Activated CD8-positive, alpha-beta memory T cell treated with anti-CD3 and anti-CD28 coated beads for 24 hours (primary cell): Measurements from ENCODE around the gene UGT1A8.
A peak's percentile ranks its signal among the peaks of the same experiment; 100 is the strongest.
"Not testable (repeated sequence)": the region's sequence is repeated elsewhere in the genome, so short reads cannot be mapped to it uniquely, and the experiment has no call there.

ENCODE experiments used
- DNase-seq: peaks from one replicate; pipeline ENCODE4 v3.0.0-alpha.2; 2020

UGT1A8 gene

DNA sequence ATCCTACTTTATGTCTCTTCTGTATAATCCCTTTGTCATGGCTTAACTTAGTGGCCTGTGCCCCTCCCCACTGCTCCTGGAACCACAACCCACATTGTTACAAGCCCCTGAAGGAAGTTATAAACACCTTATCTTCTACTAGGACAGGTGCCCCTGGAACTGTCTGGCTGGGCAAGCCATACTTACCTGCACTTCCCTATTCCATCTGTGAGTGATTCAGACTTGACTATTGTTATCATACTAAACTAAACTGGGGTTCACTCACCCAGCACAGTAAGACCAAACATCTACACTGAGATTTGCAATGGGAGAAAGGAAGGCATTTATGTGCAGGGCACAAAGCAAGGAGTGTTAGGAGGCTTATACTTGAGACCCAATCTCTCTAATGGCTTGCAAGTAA is 71.6 kb downstream of the UGT1A8 start:
- no peak for DNase-seq

DNA sequence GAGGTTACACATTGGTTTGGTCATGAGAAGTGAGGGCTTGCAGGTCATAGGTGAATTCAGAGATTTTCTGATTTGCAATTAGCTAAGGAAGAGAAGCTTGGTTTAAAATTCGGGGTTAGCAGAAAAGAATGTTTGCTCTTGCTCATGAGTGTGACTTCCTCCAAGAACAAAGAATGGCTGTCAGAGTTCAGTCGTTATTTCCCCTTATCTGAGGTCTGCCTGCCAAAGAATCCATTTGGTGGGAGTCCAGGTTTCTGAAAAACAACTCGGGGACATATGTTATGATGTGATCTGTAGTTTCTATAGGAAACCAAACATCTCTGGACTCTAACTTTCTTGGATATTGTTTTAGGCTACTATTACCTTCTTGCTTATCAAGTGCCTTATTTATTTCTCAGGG is 72.1 kb downstream of the UGT1A8 start:
- DNase-seq: no peak

DNA sequence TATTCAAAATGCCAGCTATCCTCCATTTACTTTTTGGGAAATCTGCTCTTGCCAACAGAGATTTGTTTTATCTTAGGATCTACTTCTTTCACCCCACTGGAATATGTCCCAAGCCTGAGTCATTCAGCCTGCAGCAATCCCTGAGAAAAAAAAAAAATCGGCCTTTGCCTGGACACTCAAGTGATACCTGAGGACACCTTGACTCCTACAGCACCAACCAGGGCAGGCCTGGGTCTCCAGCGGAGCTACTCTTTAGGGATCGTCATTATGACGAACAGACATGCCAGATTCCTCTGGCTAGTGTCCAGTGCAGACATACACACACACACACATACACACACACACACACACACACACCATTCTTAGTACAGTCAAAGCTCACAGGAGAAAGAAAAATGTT is 73.0 kb downstream of the UGT1A8 start:
- no peak for DNase-seq

DNA sequence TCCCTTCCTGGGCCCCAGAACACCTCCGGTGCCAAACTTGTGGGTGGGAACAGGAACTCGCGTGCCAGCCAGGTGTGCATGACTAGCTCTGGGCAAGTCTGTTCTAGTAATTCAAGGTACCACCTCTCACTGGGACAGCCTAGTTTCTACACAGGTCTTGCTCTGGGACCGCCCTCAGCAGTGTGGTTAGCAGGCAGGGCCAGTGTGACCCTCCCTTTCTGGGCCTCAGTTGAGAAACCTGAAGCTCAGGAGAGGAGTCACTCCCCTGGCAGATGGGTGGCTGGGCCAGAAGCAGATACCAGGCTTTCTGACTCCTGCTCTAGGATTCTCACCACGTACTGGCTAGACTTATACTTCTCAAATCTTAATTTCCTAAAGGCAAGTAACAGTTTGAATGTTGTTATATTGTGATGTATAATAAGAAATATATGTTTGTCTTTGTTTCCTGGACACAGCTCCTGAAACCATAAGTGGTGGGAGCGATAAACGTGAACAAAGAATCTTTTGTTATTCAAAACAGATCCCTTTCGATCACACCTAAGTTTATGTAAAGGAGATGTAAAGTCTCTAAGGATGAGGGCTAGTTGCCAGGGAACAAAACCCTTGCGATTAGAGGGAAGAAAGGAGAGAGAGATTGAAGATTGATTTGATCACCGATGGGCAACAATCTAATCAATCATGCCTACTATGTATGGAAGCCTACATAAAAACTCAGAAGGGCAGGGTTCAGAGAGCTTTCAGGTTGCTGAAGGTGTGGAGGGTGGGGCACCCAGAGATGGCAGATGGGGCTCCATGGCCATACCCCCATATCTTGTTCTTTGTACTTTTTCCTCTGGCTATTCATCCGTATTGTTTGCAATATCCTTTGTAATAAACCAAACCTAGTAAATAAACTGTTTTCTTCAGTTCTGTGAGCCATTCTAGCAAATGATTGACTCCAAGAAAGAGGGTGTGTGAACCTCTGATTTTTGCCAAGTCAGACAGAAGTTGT is 74.3 kb downstream of the UGT1A8 start:
- DNase-seq: no peak

DNA sequence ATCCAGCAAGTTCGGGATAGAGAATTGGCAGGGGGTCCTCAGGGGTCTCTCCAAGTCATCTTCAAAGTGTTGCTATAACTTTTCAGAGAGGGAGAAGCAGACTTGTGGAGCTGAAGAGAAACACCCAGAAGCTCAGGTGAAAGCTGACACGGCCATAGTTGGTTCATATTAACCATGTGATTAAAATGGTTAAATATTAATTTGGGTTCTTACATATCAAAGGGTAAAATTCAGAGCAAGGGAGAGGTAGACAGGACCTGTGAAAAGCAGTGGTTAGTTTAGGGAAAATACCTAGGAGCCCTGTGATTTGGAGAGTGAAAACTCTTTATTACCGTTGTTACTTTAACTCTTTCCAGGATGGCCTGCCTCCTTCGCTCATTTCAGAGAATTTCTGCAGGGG is 75.2 kb downstream of the UGT1A8 start, which contains the start of gene UGT1A6:
Gene UGT1A6, plus strand, starts transcription at position 243 of the 400 bp plus-strand sequence. Its CDS starts 115 bp downstream, at position 358.
- DNase-seq: no peak

DNA sequence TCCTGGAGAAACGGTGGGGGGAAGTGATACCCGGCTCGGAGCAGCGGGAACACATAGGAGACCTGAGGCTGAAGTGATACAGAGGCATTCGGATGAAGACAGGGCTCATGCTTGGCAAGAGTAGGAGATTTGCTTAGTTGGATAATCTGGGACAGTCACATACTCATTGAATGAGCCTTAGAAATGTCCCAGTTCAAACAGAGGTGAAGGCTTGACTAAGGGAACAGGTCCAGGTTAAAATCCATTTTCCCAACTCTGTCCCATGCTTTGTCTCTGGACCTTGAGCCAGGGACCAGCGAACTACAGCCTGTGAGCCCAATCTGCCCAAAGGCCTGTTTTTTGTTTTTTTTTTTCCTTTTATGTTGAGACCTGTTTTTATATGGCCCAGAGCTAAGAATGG is 76.5 kb downstream of the UGT1A8 start:
- no peak for DNase-seq

DNA sequence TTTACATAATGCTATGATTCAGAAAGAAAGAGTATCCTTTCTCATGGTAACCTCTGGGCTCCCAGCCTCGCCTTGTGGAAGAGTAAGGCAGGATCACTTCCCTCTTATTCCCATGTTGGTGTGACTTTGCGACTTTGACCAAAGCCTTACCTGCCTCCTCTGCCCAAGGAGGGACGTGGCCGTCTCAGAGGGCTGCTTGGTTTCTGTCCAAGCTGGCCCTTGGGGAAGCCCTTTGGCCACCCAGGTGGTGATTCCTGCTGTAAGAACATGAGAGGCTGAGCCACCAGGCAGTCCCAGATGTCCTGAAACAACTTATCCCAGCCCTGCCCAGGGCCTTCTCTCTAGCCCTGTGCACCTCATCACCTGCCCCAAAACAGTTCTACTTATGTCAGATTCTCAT is 81.3 kb downstream of the UGT1A8 start:
- DNase-seq: no peak

DNA sequence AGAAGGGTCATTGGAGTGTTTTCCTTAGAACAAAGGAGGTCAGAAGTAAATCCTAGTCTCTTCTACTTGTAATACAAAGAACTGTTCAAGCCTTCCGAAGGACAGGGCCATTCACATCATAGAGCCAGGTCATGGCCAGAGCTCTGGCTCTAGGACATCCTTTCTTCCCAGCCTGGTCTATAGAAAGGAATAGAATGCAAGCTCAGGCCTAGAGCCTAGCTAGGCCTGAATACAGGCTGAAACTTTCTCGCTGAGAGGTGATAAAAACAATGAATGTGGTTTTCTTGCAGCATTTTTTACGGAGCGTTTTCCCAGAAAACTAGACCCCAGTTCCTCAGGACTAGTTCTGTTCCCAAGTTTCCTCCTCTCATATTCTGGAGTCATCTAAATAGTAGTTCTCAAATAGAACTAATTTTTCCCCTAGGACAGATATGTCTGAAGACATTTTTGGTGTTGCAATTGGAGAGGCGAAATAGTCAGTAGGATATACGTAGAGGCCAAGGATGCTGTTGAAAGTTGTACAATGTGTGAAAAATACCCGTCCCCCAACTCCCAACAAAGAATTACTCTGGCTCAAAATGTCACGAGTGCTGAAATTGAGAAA is 82.1 kb downstream of the UGT1A8 start:
- DNase-seq: no peak

DNA sequence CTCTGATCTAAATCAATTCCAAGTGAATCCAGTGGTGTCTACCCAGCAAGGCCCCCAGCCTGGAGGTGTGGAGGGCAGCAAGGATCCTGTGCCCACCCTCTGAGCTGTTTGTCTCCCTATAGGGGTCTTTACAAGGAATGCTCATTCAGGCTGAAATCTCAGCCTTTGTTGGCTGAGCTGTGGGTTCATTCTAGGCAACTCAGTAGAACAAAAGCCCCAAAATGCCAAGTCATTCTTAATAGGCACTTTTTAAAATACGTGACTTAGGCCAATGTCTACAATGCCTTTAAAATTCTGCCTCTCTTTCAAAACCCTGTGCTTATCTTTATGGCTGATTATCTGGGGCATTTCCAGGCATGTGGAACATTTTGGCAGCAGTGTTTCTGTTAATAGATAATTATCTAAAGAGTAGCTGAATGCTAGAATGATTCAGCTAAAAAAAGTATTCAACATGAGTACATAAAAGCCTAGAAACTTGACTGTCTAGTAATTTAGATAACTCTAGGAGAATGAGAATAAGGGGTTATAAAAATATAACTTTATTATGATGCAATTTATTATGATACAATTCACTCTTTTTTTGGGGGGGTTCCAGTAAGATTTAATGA is 82.7 kb downstream of the UGT1A8 start:
- no peak for DNase-seq

DNA sequence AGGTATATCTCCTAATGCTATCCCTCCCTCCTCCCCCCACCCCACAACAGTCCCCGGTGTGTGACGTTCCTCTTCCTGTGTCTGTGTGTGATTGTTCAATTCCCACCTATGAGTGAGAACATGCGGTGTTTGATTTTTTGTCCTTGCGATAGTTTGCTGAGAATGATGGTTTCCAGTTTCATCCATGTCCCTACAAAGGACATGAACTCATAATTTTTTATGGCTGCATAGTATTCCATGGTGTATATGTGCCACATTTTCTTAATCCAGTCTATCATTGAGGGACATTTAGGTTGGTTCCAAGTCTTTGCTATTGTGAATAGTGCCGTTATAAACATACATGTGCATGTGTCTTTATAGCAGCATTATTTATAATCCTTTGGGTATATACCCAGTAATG is 83.4 kb downstream of the UGT1A8 start:
- not testable (repeated sequence) for DNase-seq

DNA sequence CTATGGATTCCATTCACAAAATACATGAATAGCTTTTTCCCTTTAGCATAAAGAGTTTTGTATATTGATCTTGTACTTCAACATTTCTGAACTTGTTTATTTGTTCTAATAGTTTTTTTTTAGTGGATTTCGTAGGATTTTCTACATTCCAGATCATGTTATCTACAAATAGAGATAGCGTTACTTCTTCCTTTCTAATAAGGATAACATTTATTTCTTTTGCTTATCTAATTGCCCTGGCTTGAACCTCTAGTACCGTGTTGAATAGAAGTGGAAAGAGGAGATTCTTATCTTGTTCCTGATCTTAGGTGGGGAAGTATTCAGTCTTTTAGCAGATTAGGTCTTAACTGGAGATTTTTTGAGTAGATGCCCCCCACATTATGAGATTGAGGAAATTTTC is 84.8 kb downstream of the UGT1A8 start:
- no peak for DNase-seq

DNA sequence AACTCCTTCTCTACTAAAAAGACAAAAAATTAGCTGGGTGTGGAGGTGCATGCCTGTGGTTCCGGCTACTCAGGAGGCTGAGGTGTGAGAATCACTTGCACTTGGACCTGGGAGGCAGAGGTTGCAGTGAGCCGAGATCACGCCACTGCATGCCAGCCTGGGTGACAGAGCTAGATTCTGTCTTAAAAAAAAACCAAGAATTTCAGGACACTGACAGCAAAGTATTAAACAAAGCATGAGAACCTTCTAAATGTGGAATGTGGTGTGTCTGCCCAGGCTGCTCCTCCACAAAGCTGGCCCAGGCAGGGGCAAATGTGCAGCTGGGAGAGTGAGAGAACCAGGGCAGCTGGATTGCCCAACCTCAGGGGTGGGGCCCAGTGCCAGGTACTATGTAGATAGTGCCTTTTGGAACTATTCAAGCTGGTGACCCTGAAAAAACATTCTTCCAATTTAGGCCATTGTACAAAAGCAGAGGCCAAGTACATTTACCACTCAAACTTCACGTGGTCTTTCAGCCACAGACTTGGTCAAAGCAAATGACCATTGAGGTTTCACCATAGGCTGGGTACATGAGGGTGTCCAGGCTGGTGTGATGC is 88.6 kb downstream of the UGT1A8 start:
- no peak for DNase-seq

DNA sequence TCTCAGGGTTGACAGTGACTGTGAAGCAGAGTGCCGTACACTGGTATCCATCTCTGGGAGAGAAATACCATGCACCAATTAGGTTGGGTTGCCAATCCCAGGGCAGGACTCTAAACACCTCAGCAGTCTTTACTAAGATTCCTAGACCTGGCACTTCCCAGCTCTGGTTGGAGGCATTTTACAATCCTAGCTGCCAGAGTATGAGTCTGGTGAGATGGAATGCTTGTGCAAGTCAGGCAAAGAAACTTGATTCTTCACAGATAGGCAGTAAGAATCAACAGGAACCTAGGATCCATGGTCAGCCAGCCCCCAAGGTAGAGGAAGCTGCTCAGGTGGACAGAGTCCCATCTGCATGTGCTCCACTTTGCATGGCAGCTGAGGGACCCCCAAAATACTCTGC is 89.3 kb downstream of the UGT1A8 start:
- no peak for DNase-seq

DNA sequence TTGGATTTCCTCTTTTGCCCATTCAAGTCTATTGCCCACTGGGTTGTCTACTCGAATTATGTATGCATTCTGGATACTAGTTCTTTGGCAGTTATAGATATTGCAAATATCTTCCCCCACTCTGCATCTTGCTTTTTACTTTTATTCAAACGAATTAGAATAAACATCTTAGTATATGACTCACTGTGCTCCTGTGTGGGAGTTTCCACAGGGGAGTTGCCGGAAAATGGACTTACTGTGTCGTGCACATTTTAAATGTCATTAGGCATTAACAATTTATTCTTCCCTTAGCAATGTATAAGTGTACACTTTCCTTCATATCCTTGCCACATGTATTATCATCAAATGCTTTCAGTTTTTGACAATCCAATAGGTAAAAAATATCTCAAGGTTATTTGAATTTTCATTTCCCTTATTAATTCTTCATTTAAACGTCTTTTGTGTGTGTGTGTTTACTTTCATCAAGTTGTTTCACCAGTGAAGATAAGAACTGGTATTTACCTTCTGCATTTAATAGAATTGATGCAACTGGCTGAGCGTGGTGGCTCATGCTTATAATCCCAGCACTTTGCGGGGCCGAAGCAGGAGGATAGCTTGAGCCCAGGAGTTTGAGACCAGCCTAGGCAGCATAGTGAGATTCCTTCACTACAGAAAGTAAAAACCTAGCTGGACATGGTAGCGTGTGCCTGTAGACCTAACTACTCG is 90.7 kb downstream of the UGT1A8 start:
- DNase-seq: no peak

DNA sequence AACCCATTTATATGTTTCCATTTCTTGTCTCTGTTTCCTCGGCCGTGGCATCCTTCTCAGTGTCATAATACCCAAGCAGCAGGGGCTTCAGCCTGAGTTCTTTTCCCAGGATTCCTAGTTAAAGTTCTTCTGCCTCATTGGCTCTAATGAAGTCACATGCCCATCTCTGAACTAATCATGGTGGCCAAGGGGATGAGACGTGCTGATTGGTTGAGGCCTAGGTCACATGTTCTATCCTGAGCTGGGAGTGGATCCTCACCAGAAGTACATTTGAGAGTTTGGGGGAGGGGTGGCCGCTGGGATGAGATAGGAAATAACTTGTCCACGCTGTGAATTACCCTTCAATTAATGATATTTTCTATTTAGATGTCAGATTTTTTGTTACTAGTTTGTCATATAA is 91.5 kb downstream of the UGT1A8 start:
- no peak for DNase-seq

DNA sequence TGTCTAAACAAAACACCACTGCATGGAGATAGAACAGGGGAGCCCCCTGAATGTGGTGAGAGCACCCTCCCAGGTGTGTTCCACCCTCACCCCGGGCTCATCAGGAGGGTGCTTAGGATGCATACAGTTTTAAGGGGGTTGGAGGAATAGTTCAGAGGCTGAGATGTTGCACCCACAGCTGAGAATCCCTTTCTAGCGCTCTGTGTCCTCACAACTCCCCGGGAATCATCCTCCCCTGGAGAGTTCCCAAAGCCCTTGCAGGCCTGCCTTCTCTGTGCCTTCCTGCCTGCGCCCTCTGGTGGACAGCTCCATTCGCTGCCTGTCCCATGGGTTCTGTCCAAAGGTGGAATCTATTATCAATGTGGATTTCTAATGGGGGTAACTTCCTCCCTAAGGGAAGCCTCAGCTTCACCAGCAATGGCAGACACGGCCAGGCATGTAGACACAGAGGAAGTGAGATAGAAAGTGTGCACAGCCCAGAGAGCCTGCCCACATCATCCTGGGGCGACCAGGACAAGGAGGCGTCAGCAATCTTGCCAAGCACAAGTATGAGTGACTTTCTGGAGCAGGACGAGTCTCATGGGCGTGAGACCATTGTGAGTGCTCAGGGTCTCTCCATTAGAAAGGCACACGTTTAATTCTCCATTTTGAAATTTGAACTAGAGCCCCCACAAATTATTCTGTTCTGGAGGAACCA is 94.0 kb downstream of the UGT1A8 start:
- peak; percentile 86 for DNase-seq

DNA sequence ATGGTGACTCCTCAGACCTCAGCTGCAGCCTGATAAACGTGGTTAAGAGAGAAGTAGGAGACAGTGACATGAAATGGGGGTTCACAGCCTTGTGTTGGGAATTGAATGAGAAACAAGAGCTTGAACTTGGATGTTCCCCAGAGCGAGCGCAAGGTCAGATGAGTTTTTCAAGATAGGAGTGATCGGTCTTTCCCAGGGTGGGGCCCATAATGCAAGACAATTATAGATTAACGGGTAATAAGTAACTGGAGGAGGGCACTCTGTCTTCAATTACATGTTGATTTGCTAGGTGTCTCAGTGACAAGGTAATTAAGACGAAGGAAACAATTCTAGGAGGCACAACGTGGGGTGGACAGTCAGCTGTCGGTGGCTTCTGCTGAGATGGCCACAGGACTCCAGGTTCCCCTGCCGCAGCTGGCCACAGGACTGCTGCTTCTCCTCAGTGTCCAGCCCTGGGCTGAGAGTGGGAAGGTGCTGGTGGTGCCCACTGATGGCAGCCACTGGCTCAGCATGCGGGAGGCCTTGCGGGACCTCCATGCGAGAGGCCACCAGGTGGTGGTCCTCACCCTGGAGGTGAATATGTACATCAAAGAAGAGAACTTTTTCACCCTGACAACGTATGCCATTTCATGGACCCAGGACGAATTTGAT is 95.3 kb downstream of the UGT1A8 start, which contains the start of gene UGT1A5:
Gene UGT1A5, plus strand, starts transcription at position 297 of the 651 bp plus-strand sequence. Its CDS starts 85 bp downstream, at position 382.
- no peak for DNase-seq

DNA sequence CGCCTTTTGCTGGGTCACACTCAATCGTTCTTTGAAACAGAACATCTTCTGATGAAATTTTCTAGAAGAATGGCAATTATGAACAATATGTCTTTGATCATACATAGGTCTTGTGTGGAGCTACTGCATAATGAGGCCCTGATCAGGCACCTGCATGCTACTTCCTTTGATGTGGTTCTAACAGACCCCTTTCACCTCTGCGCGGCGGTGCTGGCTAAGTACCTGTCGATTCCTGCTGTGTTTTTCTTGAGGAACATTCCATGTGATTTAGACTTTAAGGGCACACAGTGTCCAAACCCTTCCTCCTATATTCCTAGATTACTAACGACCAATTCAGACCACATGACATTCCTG is 95.8 kb downstream of the UGT1A8 start:
- no peak for DNase-seq

DNA sequence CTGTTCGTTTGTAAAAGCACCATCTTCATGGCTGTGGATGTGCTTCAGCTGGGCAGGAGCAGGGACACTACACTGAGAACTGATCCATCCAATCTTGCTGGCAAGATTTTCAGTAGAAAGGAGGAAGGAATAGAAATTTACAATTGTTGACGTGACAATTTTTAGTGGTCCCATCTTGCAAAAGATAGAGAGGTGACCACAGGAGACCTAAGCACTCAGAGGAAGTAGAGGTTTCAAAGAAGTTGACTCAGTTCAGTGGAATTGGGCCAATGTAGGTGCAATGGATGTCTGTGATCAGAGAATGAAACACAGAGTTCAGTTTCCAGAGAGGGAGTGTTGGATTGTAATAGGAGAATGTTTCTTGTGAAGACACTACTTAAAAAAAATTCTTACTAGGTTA is 96.7 kb downstream of the UGT1A8 start:
- no peak for DNase-seq

DNA sequence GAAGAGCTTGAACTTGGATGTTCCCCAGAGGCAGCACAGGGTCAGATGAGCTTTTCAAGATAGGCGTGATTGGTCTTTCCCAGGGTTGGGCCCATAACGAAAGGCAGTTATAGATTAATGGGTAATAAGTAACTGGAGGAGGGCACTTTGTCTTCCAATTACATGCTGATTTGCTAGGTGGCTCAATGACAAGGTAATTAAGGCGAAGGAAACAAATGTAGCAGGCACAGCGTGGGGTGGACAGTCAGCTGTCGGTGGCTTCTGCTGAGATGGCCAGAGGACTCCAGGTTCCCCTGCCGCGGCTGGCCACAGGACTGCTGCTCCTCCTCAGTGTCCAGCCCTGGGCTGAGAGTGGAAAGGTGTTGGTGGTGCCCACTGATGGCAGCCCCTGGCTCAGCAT is 101.1 kb downstream of the UGT1A8 start, which contains the start of gene UGT1A4:
Gene UGT1A4, plus strand, starts transcription at position 185 of the 400 bp plus-strand sequence. Its CDS starts 85 bp downstream, at position 270.
- no peak for DNase-seq

DNA sequence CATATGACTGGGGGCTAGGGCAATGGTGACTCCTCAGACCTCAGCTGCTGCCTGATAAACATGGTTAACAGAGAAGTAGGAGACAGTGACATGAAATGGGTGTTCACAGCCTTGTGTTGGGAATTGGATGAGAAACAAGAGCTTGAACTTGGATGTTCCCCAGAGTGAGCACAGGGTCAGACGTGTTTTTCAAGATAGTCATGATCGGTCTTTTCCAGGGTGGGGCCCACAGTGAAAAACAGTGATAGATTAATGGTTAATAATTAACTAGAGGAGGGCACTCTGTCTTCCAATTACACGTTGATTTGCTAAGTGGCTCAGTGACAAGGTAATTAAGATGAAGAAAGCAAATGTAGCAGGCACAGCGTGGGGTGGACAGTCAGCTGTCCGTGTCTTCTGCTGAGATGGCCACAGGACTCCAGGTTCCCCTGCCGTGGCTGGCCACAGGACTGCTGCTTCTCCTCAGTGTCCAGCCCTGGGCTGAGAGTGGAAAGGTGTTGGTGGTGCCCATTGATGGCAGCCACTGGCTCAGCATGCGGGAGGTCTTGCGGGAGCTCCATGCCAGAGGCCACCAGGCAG is 111.4 kb downstream of the UGT1A8 start, which contains the start of gene UGT1A3:
Gene UGT1A3, plus strand, starts transcription at position 320 of the 579 bp plus-strand sequence. Its CDS starts 85 bp downstream, at position 405.
- DNase-seq: no peak
